Liver (tissue), 9 donors: ENCODE measurements around the gene TMEM151B. TPM values are rescaled to one million over a fixed set of nuclear protein-coding genes. Genes with fewer than 3 reads are reported as not detected.

Experiments used
- DNase-seq: peaks from one replicate; pipeline ENCODE4 v3.0.0-alpha.2; 2017; ENCODE audit warnings: low spot score
- H3K27ac ChIP-seq, 2 donors: one replicate each; pipeline ENCODE4 v1.7.0; 2013; ENCODE audit warnings: inconsistent platforms in 2 of 2, low read length in 2 of 2, control low read depth in 1 of 2, low read depth in 1 of 2, mild to moderate bottlenecking in 1 of 2
- H3K27me3 ChIP-seq, 4 donors: one replicate each; pipeline versions ENCODE4 v1.6.1 to v1.7.0; 2013; ENCODE audit warnings: low read length in 3 of 4, inconsistent platforms in 1 of 4, mild to moderate bottlenecking in 1 of 4, moderate library complexity in 1 of 4; ENCODE audit not compliant: control insufficient read depth in 4 of 4, insufficient read depth in 4 of 4
- H3K36me3 ChIP-seq, 4 donors: one replicate each; pipeline versions ENCODE4 v1.6.1 to v1.7.0; 2013; ENCODE audit warnings: low read length in 3 of 4, mild to moderate bottlenecking in 3 of 4, low read depth in 1 of 4, moderate library complexity in 1 of 4; ENCODE audit not compliant: control insufficient read depth in 4 of 4, insufficient read depth in 3 of 4
- H3K4me1 ChIP-seq, 4 donors: one replicate each; pipeline versions ENCODE4 v1.6.1 to v1.7.0; 2013; ENCODE audit warnings: low read length in 3 of 4, mild to moderate bottlenecking in 3 of 4, moderate library complexity in 1 of 4; ENCODE audit not compliant: control insufficient read depth in 4 of 4, insufficient read depth in 4 of 4
- H3K4me3 ChIP-seq, 3 donors: one replicate each; pipeline versions ENCODE4 v1.6.1 to v1.7.0; 2013; ENCODE audit warnings: low read length in 3 of 3, control low read depth in 1 of 3, low read depth in 1 of 3, mild to moderate bottlenecking in 1 of 3
- H3K9ac ChIP-seq, 2 donors: one replicate each; pipeline ENCODE4 v1.7.0; 2013; ENCODE audit warnings: low read length in 2 of 2, mild to moderate bottlenecking in 2 of 2, moderate library complexity in 2 of 2, control low read depth in 1 of 2, low read depth in 1 of 2
- H3K9me3 ChIP-seq, 4 donors: one replicate each; pipeline versions ENCODE4 v1.6.1 to v1.7.0; 2013; ENCODE audit warnings: low read length in 3 of 4; ENCODE audit not compliant: control insufficient read depth in 4 of 4
- EGR1 ChIP-seq, 2 donors: IDR thresholded peaks; 2 replicates each; pipeline ENCODE4 v1.6.1; 2016 to 2018; ENCODE audit warnings: antibody characterized with exemption in 2 of 2, low read depth in 2 of 2
- FOXA2 ChIP-seq: IDR thresholded peaks from 2 replicates; pipeline ENCODE4 v1.6.1; 2016; ENCODE audit warnings: antibody characterized with exemption
- GABPA ChIP-seq, 2 donors: IDR thresholded peaks in 1 of 2; conservative IDR thresholded peaks in 1 of 2; 2 replicates each; pipeline ENCODE4 v1.6.1; 2016; ENCODE audit warnings: antibody characterized with exemption in 2 of 2, mild to moderate bottlenecking in 1 of 2, moderate library complexity in 1 of 2
- HNF4A ChIP-seq, 2 donors: conservative IDR thresholded peaks; 2 replicates each; pipeline ENCODE4 v1.6.1; 2016; ENCODE audit warnings: antibody characterized with exemption in 2 of 2, mild to moderate bottlenecking in 2 of 2
- HNF4G ChIP-seq: IDR thresholded peaks from 2 replicates; pipeline ENCODE4 v1.6.1; 2016; ENCODE audit warnings: antibody characterized with exemption
- JUND ChIP-seq, 2 donors: IDR thresholded peaks; 2 replicates each; pipeline ENCODE4 v1.6.1; 2016; ENCODE audit warnings: antibody characterized with exemption in 2 of 2
- RAD21 ChIP-seq, 2 donors: IDR thresholded peaks; 2 replicates each; pipeline ENCODE4 v1.6.1; 2016; ENCODE audit warnings: antibody characterized with exemption in 2 of 2, mild to moderate bottlenecking in 2 of 2
- RXRA ChIP-seq, 2 donors: IDR thresholded peaks; 2 replicates each; pipeline ENCODE4 v1.6.1; 2017 to 2018; ENCODE audit warnings: antibody characterized with exemption in 2 of 2, mild to moderate bottlenecking in 1 of 2
- TAF1 ChIP-seq: conservative IDR thresholded peaks from 2 replicates; pipeline ENCODE4 v1.6.1; 2016; ENCODE audit warnings: antibody characterized with exemption, mild to moderate bottlenecking
- WGBS: extraction: QIAGEN DNeasy Blood & Tissue Kit; methylation state at CpG from one replicate; pipeline ENCODE4 v1.1.7; 2013; 5-methylcytosine and 5-hydroxymethylcytosine counted together
- polyA plus RNA-seq, 2 donors: library from polyadenylated mRNA; stranded (reverse) in 1 of 2; unstranded in 1 of 2; fragments of 200-250 nt in 1 of 2; fragments of >200 nt in 1 of 2; fragmentation: Nextera tagmentation in 1 of 2; extraction: Ambion mirVana in 1 of 2; gene quantifications; one replicate each; pipeline versions ENCODE4 v1.2.1 to v1.2.3, GENCODE V29; 2013 to 2015
- total RNA-seq, 2 donors: library from RNA; depleted of rRNA; stranded (reverse); fragments of >200 nt; gene quantifications; one replicate each; pipeline ENCODE4 v1.2.3, GENCODE V29; 2014
- TF ChIP-seq, protein P1 (sequence below): IDR thresholded peaks from 2 replicates; pipeline ENCODE4 v1.6.1; 2016; ENCODE audit warnings: antibody characterized with exemption
- TF ChIP-seq, protein P2 (sequence below): fragments of 150-350 bp; IDR thresholded peaks from 2 replicates; pipeline ENCODE4 v1.5.1; 2017; ENCODE audit warnings: improper control_type of control experiment, low read depth, low read length; ENCODE audit not compliant: missing input control
- TF ChIP-seq, protein P3 (sequence below): IDR thresholded peaks from 2 replicates; pipeline ENCODE4 v1.6.1; 2016; ENCODE audit warnings: antibody characterized with exemption
- TF ChIP-seq, protein P4 (sequence below): IDR thresholded peaks from 2 replicates; pipeline ENCODE4 v1.6.1; 2016; ENCODE audit warnings: antibody characterized with exemption
- TF ChIP-seq, protein P5 (sequence below): IDR thresholded peaks from 2 replicates; pipeline ENCODE4 v1.6.1; 2016; ENCODE audit warnings: antibody characterized with exemption, mild to moderate bottlenecking
- donor health status: healthy.
- donor health status: healthy.
- donor health status: healthy.
- donor health status: healthy.
- donor health status: healthy.

Gene TMEM151B
- total and polyA plus RNA-seq, 4 donors = not detected

DNA sequence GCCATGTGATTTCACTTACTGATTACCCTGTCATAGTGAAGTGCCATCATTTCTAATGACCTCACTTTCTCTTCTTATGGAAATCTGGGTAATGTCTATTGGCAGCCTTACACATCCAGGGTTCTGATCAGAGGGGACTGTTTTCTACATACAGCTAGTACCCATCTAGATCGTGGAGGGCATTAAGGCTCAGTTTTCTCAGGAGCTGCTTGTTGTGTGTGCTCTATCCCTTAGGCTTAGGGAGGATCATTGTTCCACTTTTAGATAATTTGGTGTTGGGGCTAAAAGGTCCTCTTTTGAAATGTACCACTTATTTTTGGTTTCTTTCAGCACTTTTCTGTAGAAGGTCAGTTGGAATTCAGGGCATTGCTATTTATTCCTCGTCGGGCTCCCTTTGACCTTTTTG, 19.5 kb upstream of the TMEM151B start:
- H3K27ac ChIP-seq = peak overlapping the region in 1 of 2 donors; percentile 36
- 87% methylated on average over 3 of the region's 3 CpGs for WGBS
- H3K27me3 ChIP-seq = no peaks in the 10 kb centered on the region
- TF ChIP-seq, protein P1, sequence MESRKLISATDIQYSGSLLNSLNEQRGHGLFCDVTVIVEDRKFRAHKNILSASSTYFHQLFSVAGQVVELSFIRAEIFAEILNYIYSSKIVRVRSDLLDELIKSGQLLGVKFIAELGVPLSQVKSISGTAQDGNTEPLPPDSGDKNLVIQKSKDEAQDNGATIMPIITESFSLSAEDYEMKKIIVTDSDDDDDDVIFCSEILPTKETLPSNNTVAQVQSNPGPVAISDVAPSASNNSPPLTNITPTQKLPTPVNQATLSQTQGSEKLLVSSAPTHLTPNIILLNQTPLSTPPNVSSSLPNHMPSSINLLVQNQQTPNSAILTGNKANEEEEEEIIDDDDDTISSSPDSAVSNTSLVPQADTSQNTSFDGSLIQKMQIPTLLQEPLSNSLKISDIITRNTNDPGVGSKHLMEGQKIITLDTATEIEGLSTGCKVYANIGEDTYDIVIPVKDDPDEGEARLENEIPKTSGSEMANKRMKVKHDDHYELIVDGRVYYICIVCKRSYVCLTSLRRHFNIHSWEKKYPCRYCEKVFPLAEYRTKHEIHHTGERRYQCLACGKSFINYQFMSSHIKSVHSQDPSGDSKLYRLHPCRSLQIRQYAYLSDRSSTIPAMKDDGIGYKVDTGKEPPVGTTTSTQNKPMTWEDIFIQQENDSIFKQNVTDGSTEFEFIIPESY = no peak
- TF ChIP-seq TAF1 = no peak
- no peak for TF ChIP-seq FOXA2
- TF ChIP-seq, protein P2, sequence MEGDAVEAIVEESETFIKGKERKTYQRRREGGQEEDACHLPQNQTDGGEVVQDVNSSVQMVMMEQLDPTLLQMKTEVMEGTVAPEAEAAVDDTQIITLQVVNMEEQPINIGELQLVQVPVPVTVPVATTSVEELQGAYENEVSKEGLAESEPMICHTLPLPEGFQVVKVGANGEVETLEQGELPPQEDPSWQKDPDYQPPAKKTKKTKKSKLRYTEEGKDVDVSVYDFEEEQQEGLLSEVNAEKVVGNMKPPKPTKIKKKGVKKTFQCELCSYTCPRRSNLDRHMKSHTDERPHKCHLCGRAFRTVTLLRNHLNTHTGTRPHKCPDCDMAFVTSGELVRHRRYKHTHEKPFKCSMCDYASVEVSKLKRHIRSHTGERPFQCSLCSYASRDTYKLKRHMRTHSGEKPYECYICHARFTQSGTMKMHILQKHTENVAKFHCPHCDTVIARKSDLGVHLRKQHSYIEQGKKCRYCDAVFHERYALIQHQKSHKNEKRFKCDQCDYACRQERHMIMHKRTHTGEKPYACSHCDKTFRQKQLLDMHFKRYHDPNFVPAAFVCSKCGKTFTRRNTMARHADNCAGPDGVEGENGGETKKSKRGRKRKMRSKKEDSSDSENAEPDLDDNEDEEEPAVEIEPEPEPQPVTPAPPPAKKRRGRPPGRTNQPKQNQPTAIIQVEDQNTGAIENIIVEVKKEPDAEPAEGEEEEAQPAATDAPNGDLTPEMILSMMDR = no peak
- no peak for TF ChIP-seq HNF4A (conservative IDR thresholded peaks at IDR 0.05)
- no peak for TF ChIP-seq EGR1 (IDR thresholded peaks at IDR 0.05; ENCODE audit: low read depth in 2 of 2)
- TF ChIP-seq HNF4G = no peak
- TF ChIP-seq, protein P3, sequence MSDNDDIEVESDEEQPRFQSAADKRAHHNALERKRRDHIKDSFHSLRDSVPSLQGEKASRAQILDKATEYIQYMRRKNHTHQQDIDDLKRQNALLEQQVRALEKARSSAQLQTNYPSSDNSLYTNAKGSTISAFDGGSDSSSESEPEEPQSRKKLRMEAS = no peak
- TF ChIP-seq JUND (IDR thresholded peaks at IDR 0.05) = no peak
- no peak for TF ChIP-seq GABPA (IDR thresholded peaks at IDR 0.05 in 1 of 2, conservative IDR thresholded peaks at IDR 0.05 in 1 of 2)
- no peak for TF ChIP-seq RAD21 (IDR thresholded peaks at IDR 0.05)
- TF ChIP-seq RXRA (IDR thresholded peaks at IDR 0.05) = no peak
- TF ChIP-seq, protein P4, sequence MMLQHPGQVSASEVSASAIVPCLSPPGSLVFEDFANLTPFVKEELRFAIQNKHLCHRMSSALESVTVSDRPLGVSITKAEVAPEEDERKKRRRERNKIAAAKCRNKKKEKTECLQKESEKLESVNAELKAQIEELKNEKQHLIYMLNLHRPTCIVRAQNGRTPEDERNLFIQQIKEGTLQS = no peak
- TF ChIP-seq, protein P5, sequence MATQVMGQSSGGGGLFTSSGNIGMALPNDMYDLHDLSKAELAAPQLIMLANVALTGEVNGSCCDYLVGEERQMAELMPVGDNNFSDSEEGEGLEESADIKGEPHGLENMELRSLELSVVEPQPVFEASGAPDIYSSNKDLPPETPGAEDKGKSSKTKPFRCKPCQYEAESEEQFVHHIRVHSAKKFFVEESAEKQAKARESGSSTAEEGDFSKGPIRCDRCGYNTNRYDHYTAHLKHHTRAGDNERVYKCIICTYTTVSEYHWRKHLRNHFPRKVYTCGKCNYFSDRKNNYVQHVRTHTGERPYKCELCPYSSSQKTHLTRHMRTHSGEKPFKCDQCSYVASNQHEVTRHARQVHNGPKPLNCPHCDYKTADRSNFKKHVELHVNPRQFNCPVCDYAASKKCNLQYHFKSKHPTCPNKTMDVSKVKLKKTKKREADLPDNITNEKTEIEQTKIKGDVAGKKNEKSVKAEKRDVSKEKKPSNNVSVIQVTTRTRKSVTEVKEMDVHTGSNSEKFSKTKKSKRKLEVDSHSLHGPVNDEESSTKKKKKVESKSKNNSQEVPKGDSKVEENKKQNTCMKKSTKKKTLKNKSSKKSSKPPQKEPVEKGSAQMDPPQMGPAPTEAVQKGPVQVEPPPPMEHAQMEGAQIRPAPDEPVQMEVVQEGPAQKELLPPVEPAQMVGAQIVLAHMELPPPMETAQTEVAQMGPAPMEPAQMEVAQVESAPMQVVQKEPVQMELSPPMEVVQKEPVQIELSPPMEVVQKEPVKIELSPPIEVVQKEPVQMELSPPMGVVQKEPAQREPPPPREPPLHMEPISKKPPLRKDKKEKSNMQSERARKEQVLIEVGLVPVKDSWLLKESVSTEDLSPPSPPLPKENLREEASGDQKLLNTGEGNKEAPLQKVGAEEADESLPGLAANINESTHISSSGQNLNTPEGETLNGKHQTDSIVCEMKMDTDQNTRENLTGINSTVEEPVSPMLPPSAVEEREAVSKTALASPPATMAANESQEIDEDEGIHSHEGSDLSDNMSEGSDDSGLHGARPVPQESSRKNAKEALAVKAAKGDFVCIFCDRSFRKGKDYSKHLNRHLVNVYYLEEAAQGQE = no peak
- no peak overlapping the region for H3K4me3 ChIP-seq
- H3K9ac ChIP-seq = no peak overlapping the region
- no peaks in the 10 kb centered on the region for H3K9me3 ChIP-seq
- H3K36me3 ChIP-seq = peaks cover 10 to 64% (median 52%) of the 10 kb centered on the region in 4 donors
- peaks cover 2 to 28% (median 19%) of the 10 kb centered on the region in 4 donors for H3K4me1 ChIP-seq
- DNase-seq = no peak
